ENCODE results near the gene PRMT6.
A peak's percentile ranks its signal among the peaks of the same experiment; 100 is the strongest.

PRMT6 gene

GRCh38 chr1:107076841-107077240, 20.4 kb downstream of the PRMT6 start:
- TF ChIP-seq GATA2 (IDR thresholded peaks at IDR 0.05; ENCODE audit: low read depth, low read length) = no peak
- no peak for TF ChIP-seq GATA3 (IDR thresholded peaks at IDR 0.05; ENCODE audit: low read depth, low read length)

DNA sequence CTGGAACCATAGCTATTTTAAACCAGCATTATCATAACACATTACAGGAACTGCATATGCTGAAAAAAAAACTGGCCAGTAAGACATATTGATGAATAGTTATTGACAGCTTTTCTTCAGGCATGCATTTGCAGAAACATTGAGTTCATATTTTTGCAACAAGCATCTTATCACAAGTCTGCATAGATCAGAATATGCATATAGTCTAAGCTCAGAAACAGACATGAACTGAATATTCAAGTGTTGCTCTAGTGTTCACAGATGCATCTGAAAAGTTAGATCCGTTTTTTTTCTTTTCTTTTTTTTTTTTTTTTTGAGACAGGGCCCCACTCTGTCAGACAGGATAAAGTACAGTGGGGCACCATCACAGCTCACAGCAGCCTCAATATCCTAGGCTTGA, 22.8 kb downstream of the PRMT6 start:
- TF ChIP-seq GATA2 (IDR thresholded peaks at IDR 0.05; ENCODE audit: low read depth, low read length) (no peak), GATA3 (IDR thresholded peaks at IDR 0.05; ENCODE audit: low read depth, low read length) (no peak)

GRCh38 chr1:107081102-107081501, 24.6 kb downstream of the PRMT6 start:
- TF ChIP-seq GATA2 (IDR thresholded peaks at IDR 0.05; ENCODE audit: low read depth, low read length) = peak; percentile 65; the same call in 1 of the 2 replicates
- TF ChIP-seq GATA3 (IDR thresholded peaks at IDR 0.05; ENCODE audit: low read depth, low read length) = peak; percentile 57

- TF ChIP-seq GATA3 (IDR thresholded peaks at IDR 0.05; ENCODE audit: low read depth, low read length) (no peak), GATA2 (IDR thresholded peaks at IDR 0.05; ENCODE audit: low read depth, low read length) (no peak)
Observed at GRCh38 chr1:107091418-107091817, 34.9 kb downstream of the PRMT6 start.

GRCh38 chr1:107095647-107096046, 39.2 kb downstream of the PRMT6 start:
- TF ChIP-seq GATA2 (IDR thresholded peaks at IDR 0.05; ENCODE audit: low read depth, low read length) (no peak), GATA3 (IDR thresholded peaks at IDR 0.05; ENCODE audit: low read depth, low read length) (no peak)

DNA sequence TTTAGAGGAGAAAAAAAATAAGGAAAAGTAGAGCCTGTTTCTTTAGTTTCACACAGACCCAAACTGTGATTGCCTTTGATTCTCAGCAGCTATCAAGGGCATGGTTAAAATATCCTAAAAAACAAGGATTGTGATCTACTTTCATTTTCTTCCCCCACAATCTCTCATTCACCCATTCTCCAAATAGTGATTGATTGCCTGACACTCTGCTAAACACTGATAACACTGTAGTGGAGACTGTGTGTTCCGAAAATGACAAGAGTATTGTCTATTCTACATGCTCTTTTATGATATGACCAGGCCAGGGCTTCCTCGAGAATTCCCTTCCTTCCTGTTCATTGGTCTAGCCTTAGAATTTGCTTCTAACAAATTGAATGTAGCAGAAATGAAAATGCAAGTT, 40.2 kb downstream of the PRMT6 start:
- no peak for TF ChIP-seq GATA3 (IDR thresholded peaks at IDR 0.05; ENCODE audit: low read depth, low read length)
- no peak for TF ChIP-seq GATA2 (IDR thresholded peaks at IDR 0.05; ENCODE audit: low read depth, low read length)

GRCh38 chr1:107098961-107099360, 42.5 kb downstream of the PRMT6 start:
- no peak for TF ChIP-seq GATA2 (IDR thresholded peaks at IDR 0.05; ENCODE audit: low read depth, low read length)
- TF ChIP-seq GATA3 (IDR thresholded peaks at IDR 0.05; ENCODE audit: low read depth, low read length) = no peak

GRCh38 chr1:107100331-107100984, 44.0 kb downstream of the PRMT6 start:
- TF ChIP-seq GATA2 (IDR thresholded peaks at IDR 0.05; ENCODE audit: low read depth, low read length) (no peak), GATA3 (IDR thresholded peaks at IDR 0.05; ENCODE audit: low read depth, low read length) (no peak)

GRCh38 chr1:107105914-107106313, 49.4 kb downstream of the PRMT6 start:
- TF ChIP-seq GATA2 (IDR thresholded peaks at IDR 0.05; ENCODE audit: low read depth, low read length) = no peak
- no peak for TF ChIP-seq GATA3 (IDR thresholded peaks at IDR 0.05; ENCODE audit: low read depth, low read length)

Data from SH-SY5Y (cell line).